Brain microvascular endothelial cell (primary cell): ENCODE data around the gene COL6A5.
A peak's percentile ranks its signal among the peaks of the same experiment; 100 is the strongest.

Source experiments
- DNase-seq: peaks from one replicate; pipeline ENCODE4 v3.0.0-alpha.2; 2020
- H3K27ac ChIP-seq: fragments of 250-450 bp; sonication (Bioruptor Pico); 2 replicates; pipeline ENCODE4 v1.5.1; 2020; ENCODE audit warnings: mild to moderate bottlenecking, moderate library complexity
- H3K27me3 ChIP-seq: fragments of 250-450 bp; sonication (Bioruptor Pico); replicated peaks from 2 replicates; pipeline ENCODE4 v1.5.1; 2020; ENCODE audit warnings: mild to moderate bottlenecking
- H3K36me3 ChIP-seq: fragments of 250-450 bp; sonication (Bioruptor Pico); replicated peaks from 2 replicates; pipeline ENCODE4 v1.5.1; 2020; ENCODE audit warnings: mild to moderate bottlenecking
- H3K4me3 ChIP-seq: 2 replicates; pipeline ENCODE4 v1.5.1; 2011; ENCODE audit warnings: low read depth, mild to moderate bottlenecking, control low read depth, low read length, moderate library complexity
- in situ Hi-C: cut with HindIII; loops from 2 replicates; pipeline ENCODE4 v1.10.0; 2017; ENCODE audit warnings: low sequenced_read_pairs, low pct_ligation_motif_present
- TF ChIP-seq, protein P1 (sequence below): IDR thresholded peaks from 2 replicates; pipeline ENCODE4 v1.5.1; 2011; ENCODE audit warnings: low read depth, mild to moderate bottlenecking, moderate library complexity, low read length, control low read depth, inconsistent platforms; ENCODE audit errors: missing control alignments

COL6A5 gene

DNA sequence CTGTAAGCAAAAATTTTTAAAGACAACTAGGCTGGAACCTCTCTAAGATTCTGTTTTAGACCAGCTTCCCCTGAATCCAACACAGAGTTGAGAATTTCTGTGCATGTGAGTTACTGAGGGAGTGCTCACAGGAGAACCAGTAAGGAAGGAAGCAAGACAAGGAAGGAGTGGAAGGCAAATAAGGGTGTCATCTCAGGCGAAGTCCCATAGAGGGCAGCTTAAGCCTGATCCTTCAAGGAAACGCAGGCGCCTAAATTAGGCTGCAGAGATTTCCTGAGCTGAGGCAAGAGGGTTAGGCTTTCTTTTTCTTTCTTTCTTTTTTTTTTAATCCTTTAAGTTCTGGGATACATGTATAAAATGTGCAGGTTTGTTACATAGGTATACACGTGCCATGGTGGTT, 135.3 kb downstream of the COL6A5 start:
- in situ Hi-C loops = no loop called here
- H3K36me3 ChIP-seq = no peaks in the 10 kb centered on the region
- TF ChIP-seq, protein P1, sequence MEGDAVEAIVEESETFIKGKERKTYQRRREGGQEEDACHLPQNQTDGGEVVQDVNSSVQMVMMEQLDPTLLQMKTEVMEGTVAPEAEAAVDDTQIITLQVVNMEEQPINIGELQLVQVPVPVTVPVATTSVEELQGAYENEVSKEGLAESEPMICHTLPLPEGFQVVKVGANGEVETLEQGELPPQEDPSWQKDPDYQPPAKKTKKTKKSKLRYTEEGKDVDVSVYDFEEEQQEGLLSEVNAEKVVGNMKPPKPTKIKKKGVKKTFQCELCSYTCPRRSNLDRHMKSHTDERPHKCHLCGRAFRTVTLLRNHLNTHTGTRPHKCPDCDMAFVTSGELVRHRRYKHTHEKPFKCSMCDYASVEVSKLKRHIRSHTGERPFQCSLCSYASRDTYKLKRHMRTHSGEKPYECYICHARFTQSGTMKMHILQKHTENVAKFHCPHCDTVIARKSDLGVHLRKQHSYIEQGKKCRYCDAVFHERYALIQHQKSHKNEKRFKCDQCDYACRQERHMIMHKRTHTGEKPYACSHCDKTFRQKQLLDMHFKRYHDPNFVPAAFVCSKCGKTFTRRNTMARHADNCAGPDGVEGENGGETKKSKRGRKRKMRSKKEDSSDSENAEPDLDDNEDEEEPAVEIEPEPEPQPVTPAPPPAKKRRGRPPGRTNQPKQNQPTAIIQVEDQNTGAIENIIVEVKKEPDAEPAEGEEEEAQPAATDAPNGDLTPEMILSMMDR = peak; percentile 14
- peak; percentile 28 for DNase-seq
- no peak overlapping the region for H3K4me3 ChIP-seq
- H3K27ac ChIP-seq = no peak overlapping the region
- no peaks in the 10 kb centered on the region for H3K27me3 ChIP-seq

DNA sequence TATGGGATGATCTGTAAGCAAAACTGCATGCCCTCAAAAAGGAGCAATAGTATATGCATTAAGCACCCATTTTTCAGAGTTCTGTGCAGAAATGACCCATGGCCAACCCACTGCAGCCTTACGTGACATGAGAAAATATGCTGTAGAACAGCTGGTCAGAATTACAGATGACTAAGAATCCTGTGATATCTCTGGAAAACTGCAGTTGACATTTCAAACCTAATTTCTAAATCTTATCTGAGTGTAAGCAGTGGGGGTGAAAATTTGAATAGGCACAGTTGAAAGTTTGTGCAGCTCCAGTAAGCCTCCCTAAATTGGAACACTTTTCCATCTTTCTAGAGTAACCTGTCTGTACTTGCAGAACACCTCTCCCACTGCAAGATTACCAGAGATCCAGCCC, 142.8 kb downstream of the COL6A5 start:
- Histone ChIP-seq H3K4me3 (no peak overlapping the region), H3K36me3 (no peaks in the 10 kb centered on the region), H3K27ac (no peak overlapping the region), H3K27me3 (no peaks in the 10 kb centered on the region)
- DNase-seq = no peak
- TF ChIP-seq, protein P1 = no peak
- in situ Hi-C loops = no loop called here

DNA sequence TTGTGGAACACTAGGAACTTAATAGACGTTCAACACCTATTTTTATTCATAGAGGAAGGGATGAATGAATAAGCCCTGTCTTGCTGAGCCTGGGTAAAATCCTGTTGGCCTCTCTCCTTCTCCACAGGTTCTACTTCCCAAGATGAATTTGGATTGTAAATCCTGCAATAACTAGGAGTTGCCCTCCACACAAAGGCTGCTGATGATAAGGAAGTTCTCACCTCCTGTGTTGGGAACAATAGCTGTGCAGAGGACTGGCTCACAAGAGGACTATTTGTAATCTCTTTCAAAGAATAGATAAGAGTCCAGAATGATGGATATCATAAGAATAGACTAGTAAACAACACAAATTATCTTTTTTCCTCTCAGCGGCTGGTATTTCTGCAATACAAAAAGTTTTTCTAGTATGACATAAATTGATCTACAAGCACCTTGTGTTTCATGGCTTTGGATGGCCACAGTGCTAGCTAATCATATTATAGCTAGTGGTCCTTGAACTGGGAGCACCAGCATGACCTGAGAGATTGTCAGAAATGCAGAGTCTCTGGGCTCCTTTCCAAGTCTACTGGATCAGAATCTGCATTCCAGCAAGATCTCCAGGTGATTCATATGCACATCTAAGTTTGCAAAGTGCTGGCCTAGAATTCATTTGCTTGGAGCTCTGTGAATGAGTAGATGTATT, 143.4 kb downstream of the COL6A5 start:
- H3K27ac ChIP-seq = no peak overlapping the region
- no peak overlapping the region for H3K4me3 ChIP-seq
- H3K36me3 ChIP-seq = no peaks in the 10 kb centered on the region
- TF ChIP-seq, protein P1 = no peak
- in situ Hi-C loops = no loop called here
- H3K27me3 ChIP-seq = no peaks in the 10 kb centered on the region
- DNase-seq = no peak

DNA sequence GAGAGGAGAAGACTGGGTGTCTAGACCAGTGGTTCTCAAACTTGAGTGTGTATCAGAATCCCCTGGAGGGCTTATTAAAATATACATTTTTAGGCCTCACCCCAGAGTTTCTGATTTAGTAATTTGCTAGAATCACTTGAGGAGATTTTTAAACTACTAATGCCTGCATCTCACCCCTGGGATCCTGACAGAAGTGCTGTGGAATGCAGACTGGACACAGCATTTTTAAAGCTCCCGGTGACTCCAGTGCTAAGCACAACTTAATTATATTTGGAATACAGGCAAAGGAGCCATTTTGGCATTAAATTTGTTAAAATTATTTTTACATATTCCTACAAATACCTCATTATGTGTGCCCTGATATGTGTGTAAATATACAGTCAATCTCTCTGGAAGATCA, 144.8 kb downstream of the COL6A5 start:
- in situ Hi-C loops = no loop called here
- no peak for DNase-seq
- no peaks in the 10 kb centered on the region for H3K36me3 ChIP-seq

DNA sequence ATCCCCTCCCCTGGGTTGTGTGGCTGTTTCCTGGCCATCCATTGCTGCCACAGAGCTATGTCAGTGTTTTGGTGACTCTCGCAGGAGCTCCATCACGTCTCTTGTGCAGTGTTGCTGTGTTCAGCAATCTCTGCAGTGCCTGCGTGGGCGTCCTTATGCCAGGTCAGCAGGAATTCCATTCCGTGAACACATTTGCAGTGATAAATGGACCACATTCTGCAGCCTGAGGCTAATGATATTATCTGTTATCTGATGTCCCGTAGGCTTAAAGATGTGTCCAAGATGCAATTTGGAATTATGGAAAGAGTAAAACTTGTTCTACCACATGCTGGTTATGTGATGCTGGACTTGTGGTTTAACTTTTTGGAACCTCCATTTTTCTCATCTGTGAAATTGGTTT, 146.0 kb downstream of the COL6A5 start:
- Histone ChIP-seq H3K36me3 (no peaks in the 10 kb centered on the region), H3K27me3 (no peaks in the 10 kb centered on the region), H3K4me3 (no peak overlapping the region), H3K27ac (no peak overlapping the region)
- DNase-seq = no peak
- in situ Hi-C loops = no loop called here
- TF ChIP-seq, protein P1 = no peak

More for the DNA sequence above, 144.8 kb downstream of the COL6A5 start:
- H3K4me3 ChIP-seq = no peak overlapping the region
- TF ChIP-seq, protein P1 = no peak
- H3K27ac ChIP-seq = no peak overlapping the region
- H3K27me3 ChIP-seq = no peaks in the 10 kb centered on the region

DNA sequence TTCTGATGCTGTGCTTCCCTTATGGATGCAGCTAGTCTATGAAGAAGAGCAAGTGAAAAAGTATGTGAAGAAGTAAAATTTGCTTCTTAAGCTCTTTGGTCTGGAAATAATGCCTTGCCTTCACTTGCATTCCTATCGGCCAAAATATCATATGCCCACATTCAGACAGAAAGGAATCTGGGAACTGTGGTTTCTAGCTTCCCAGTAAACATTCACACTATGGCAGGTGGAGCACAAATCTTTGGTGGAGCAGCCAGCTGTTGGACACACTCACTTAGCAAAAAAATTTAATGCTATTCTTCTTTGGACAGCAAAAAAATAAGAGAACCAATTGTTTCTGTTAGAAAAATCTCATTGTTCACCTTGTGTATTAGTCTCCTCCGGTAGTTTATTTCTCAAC, 159.2 kb downstream of the COL6A5 start:
- DNase-seq = no peak
- Histone ChIP-seq H3K27me3 (no peaks in the 10 kb centered on the region), H3K27ac (no peak overlapping the region), H3K36me3 (no peaks in the 10 kb centered on the region), H3K4me3 (no peak overlapping the region)
- in situ Hi-C loops = no loop called here
- TF ChIP-seq, protein P1 = no peak
